Stimulated activated CD4-positive, alpha-beta T cell treated with anti-CD3 and anti-CD28 coated beads, TNF-alpha, amount 100 ng/mL, for 4 hours (primary cell): Measurements from ENCODE around the gene RXRA.

Source experiments
- DNase-seq, 3 experiments: peaks; one replicate each; pipeline ENCODE4 v3.0.0-alpha.2; 2020; ENCODE audit warnings: low read depth in 3 of 3

The RXRA gene

GRCh38 chr9:134325813-134326723 is at the start of gene RXRA:
Gene RXRA (plus strand): TSS chr9:134326455. CDS start chr9:134326632, 177 bp downstream.
- peak; percentile 44 to 69 (median 66) for DNase-seq

- no peak for DNase-seq
Observed at GRCh38 chr9:134278286-134278685, 48.0 kb upstream of the RXRA start.

- no peak for DNase-seq
Observed at GRCh38 chr9:134278974-134279640, 47.1 kb upstream of the RXRA start.

GRCh38 chr9:134282138-134282650 is 44.1 kb upstream of the RXRA start:
- DNase-seq: no peak

- DNase-seq: no peak
Observed at GRCh38 chr9:134283111-134283515, 43.1 kb upstream of the RXRA start.

- no peak for DNase-seq
Observed at GRCh38 chr9:134283692-134284265, 42.5 kb upstream of the RXRA start.

- no peak for DNase-seq
Observed at GRCh38 chr9:134284273-134284672, 42.0 kb upstream of the RXRA start.

GRCh38 chr9:134284741-134285140 is 41.5 kb upstream of the RXRA start:
- DNase-seq: no peak

- DNase-seq: no peak
Observed at GRCh38 chr9:134285215-134285845, 40.9 kb upstream of the RXRA start.

GRCh38 chr9:134286471-134287245 is 39.6 kb upstream of the RXRA start:
- no peak for DNase-seq

- DNase-seq: no peak
Observed at GRCh38 chr9:134287591-134288491, 38.4 kb upstream of the RXRA start.

- DNase-seq: no peak
Observed at GRCh38 chr9:134288746-134289145, 37.5 kb upstream of the RXRA start.

GRCh38 chr9:134289241-134289875 is 36.9 kb upstream of the RXRA start:
- DNase-seq: no peak

GRCh38 chr9:134290603-134291451 is 35.4 kb upstream of the RXRA start:
- DNase-seq: no peak

GRCh38 chr9:134291452-134291881 is 34.8 kb upstream of the RXRA start:
- no peak for DNase-seq

- no peak for DNase-seq
Observed at GRCh38 chr9:134291961-134292871, 34.0 kb upstream of the RXRA start.

GRCh38 chr9:134293031-134293521 is 33.2 kb upstream of the RXRA start:
- DNase-seq: no peak
